HG03571 (cell line): ENCODE data around the gene ICAM4.
A peak's percentile ranks its signal among the peaks of the same experiment; 100 is the strongest.
"Not testable (repeated sequence)": the region's sequence is repeated elsewhere in the genome, so short reads cannot be mapped to it uniquely, and the experiment has no call there.

Experiments
- ATAC-seq: cut with Tn5 transposase; IDR thresholded peaks from one replicate; pipeline ENCODE4 v1.9.1; 2021; ENCODE audit not compliant: unreplicated experiment

ICAM4 gene

GRCh38 chr19:10268071-10268470 lies 18.7 kb upstream of the ICAM4 start:
- ATAC-seq: no peak

DNA sequence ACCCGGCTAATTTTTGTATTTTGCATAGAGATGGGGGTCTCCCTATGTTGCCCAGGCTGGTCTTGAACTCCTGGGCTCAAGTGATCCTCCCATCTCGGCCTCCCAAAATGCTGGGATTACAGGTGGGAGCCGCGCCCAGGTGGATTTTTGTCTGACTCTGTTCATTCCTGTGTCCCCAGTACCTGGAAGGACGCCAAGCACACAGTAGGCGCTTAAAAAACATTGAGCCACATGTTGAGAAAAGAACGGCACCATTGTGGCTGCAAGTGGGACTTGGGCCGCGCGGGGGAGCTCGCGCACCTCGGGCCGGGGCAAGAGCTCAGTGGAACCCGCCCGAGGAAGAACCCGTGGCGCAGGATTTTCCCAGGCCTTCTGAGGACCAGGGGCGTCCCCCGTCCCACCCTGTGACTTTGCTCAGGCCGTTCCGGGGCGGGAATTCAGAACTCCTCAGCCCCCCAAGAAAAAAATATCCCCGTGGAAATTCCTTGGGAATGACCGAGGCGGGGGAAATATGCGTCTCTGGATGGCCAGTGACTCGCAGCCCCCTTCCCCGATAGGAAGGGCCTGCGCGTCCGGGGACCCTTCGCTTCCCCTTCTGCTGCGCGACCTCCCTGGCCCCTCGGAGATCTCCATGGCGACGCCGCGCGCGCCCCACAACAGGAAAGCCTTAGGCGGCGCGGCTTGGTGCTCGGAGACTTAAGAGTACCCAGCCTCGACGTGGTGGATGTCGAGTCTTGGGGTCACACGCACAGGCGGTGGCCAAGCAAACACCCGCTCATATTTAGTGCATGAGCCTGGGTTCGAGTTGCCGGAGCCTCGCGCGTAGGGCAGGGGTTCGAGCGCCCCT lies 17.2 kb upstream of the ICAM4 start:
- ATAC-seq: no peak

- peak; percentile 41 for ATAC-seq
Observed at GRCh38 chr19:10270180-10270615, 16.6 kb upstream of the ICAM4 start.

GRCh38 chr19:10270616-10271394 lies 15.9 kb upstream of the ICAM4 start, which contains the start of gene ICAM1:
Gene ICAM1, plus strand, starts transcription at chr19:10271120. Its CDS starts 40 bp downstream, at chr19:10271160.
- peak; percentile 43 for ATAC-seq

DNA sequence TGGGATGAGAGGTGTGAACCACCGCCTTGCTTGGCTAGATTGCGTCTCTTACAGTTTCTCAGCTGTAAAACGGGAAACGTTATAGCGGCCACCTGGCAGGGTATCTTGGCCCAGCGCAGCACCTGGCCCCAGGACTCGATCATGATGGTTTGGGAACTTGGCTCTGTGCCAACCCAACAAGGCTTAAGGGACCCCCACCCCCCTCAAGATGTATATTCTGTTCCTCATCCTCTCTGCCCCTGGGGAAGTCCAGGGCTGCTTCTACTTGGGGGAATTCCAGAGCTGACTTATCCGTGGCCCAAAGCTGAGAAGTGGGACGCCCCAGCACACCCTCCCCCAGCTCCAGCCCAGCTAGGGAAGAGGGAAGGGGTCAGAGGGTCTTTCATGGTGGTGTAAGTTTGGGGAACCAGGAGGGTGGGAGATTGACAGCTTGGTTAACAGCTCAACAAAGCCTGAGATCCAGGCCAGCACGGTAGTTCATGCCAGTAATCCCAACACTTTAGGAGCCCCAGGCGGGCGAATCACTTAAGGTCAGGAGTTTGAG lies 15.1 kb upstream of the ICAM4 start:
- ATAC-seq: peak; percentile 23

GRCh38 chr19:10274589-10274988 lies 12.2 kb upstream of the ICAM4 start:
- no peak for ATAC-seq

DNA sequence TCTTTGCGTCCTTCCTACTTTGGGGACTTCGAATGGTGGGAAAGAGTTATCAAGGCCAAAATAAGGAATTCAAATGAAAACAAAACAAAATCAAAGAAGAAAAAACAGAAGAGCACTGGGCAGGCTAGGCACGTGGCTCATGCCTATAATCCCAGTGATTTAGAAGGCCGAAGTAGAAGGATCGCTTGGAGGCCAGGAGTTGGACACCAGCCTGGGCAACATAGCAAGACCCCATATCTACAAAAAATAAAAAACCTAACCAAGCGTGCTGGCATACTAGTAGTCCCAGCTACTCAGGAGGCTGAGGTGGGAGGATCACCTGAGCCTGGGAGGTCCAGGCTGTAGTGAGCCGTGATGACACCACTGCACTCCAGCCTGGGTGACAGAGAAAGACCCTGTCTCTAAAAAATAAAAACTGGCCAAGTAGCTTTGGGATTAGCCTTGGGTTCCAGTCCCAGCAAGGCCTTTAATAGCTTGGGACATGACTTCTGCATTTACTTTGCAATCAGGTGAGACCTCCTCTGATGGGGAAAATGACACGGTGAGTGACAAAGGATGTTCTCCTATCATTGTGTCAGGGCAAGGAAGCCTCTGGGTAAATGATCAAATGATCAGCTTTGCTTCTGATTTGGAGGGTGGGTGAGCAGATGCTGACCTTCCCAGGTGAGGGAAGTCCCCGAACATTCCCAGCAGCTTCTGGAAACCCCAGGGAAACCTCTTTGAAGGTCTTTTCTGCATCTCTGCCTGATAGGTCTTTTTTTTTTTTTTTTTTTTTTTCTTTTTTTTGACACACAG lies 8.8 kb upstream of the ICAM4 start:
- ATAC-seq: no peak

DNA sequence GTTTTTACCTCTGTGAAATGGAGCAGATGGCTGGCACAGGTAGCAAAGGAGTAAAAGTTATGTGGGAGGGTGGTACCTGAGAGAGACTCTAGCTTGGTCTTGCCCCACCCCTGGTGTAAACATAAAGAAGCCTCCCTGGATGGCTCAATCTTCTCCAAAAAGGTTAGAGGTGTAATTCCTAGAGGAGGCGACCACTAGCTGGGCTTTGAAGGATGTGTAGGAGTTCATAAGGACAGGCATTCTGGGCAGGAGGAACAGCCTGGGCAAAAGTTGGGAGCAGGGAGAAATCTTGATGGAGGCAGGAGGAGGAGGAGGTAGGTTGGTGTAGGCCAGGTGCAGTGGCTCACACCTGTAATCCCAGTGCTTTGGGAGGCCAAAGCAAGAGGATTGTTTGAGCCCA lies 7.8 kb upstream of the ICAM4 start:
- no peak for ATAC-seq

GRCh38 chr19:10279737-10280442 lies 6.9 kb upstream of the ICAM4 start:
- no peak for ATAC-seq

DNA sequence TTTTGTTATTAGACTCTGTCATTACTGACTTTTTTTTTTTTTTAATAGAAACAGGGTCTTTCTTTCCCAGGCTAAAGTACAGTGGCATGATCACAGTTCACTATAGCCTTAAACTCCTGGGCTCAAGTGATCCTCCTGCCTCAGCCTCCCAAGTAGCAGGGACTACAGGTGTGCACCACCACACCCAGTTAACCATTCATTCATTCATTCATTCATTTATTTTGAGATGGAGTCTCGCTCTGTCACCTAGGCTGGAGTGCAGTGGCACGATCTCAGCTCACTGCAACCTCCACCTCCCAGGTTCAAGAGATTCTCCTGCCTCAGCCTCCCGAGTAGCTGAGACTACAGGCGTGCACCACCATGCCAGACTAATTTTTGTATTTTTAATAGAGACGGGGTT lies 4.7 kb upstream of the ICAM4 start:
- not testable (repeated sequence) for ATAC-seq

DNA sequence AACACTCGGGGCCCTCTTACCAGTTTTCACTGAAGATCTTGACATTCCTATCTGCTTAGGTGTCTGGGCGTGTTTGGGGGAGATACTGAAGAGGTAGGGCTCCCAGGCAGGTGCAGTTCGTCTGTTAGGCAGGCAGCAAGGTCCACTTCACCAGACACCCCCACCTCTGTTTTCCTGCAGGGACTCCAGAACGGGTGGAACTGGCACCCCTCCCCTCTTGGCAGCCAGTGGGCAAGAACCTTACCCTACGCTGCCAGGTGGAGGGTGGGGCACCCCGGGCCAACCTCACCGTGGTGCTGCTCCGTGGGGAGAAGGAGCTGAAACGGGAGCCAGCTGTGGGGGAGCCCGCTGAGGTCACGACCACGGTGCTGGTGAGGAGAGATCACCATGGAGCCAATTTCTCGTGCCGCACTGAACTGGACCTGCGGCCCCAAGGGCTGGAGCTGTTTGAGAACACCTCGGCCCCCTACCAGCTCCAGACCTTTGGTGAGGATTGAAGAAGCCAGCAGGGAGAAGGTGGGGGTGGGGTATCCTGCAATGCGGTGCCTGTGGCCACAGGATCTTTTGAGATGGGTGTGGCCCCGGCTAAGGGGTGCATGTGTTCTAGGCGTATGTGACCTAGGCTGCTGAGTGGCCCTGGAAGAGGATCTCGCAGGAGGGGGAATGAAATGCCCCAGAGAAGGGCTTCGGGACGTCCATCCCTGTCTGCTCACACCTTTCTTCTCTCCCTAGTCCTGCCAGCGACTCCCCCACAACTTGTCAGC lies 3.3 kb upstream of the ICAM4 start:
- no peak for ATAC-seq

- ATAC-seq: no peak
Observed at GRCh38 chr19:10284065-10284959, 2.4 kb upstream of the ICAM4 start.

DNA sequence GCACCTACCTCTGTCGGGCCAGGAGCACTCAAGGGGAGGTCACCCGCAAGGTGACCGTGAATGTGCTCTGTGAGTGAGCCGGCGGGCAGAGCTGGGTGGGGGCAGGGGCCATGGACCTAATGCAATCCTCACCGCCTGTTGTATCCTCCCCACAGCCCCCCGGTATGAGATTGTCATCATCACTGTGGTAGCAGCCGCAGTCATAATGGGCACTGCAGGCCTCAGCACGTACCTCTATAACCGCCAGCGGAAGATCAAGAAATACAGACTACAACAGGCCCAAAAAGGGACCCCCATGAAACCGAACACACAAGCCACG lies 1.8 kb upstream of the ICAM4 start:
- ATAC-seq: no peak

DNA sequence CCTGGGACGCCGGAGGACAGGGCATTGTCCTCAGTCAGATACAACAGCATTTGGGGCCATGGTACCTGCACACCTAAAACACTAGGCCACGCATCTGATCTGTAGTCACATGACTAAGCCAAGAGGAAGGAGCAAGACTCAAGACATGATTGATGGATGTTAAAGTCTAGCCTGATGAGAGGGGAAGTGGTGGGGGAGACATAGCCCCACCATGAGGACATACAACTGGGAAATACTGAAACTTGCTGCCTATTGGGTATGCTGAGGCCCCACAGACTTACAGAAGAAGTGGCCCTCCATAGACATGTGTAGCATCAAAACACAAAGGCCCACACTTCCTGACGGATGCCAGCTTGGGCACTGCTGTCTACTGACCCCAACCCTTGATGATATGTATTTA lies 1.4 kb upstream of the ICAM4 start:
- no peak for ATAC-seq

- ATAC-seq: no peak
Observed at GRCh38 chr19:10288662-10289166, 2.0 kb downstream of the ICAM4 start.

DNA sequence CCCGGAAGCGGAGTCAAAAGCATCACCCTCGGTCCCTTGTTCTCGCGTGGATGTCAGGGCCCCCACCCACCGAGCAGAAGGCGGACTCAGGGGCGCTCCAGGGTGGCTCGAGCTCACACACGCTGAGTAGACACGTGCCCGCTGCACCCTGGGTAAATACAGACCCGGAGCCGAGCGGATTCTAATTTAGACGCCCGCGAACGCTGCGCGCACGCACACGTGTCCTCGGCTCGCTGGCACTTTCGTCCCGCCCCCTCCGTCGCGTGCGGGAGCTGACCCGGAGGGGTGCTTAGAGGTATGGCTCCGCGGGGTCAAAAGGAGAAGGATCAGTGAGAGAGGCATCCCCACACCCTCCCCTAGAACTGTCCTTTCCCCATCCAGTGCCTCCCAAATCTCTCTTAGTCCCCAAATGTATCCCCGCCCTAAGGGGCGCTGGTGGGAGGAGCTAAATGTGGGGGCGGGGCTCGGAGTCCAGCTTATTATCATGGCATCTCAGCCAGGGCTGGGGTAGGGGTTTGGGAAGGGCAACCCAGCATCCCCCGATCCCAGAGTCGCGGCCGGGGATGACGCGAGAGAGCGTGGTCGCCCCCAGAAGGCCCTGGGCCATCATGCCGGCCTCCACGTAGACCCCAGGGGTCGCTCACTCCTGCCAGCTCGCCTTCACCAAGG lies 2.5 kb downstream of the ICAM4 start:
- ATAC-seq: no peak

DNA sequence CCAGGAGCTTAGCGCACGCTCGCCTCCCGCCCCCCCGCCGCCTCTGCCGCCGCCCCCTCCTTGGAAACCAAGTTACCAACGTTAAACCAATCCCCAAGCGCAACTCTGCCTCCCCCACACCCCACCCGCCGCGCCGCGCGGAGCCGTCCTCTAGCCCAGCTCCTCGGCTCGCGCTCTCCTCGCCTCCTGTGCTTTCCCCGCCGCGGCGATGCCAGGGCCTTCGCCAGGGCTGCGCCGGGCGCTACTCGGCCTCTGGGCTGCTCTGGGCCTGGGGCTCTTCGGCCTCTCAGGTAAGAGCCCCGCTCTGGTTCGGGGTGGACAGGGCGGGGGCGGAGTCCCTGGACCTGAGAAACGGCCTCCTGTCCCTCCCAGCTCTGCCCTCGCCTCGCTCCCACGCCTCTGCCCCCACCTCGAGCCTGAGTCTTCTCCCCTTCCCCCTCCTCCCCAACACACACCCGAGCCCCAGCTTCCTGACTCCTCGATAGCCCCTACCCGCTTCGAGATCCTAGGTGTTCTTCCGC lies 3.1 kb downstream of the ICAM4 start, which contains the start of gene ICAM5:
Gene ICAM5, plus strand, starts transcription at position 117 of the 521 bp plus-strand sequence. Its CDS starts 92 bp downstream, at position 209.
- no peak for ATAC-seq
